Ishikawa (cell line): ENCODE data around the gene TSPAN9.

Experiments used
- CEBPB ChIP-seq: IDR thresholded peaks from 2 replicates; pipeline ENCODE4 v1.6.1; 2012
- EGR1 ChIP-seq: IDR thresholded peaks from 2 replicates; pipeline ENCODE4 v1.6.1; 2012
- EP300 ChIP-seq: IDR thresholded peaks from 2 replicates; pipeline ENCODE4 v1.6.1; 2012; ENCODE audit warnings: borderline replicate concordance
- MAX ChIP-seq: IDR thresholded peaks from 2 replicates; pipeline ENCODE4 v1.6.1; 2012
- RAD21 ChIP-seq: IDR thresholded peaks from 2 replicates; pipeline ENCODE4 v1.6.1; 2012; ENCODE audit warnings: low read depth
- REST ChIP-seq: IDR thresholded peaks from 2 replicates; pipeline ENCODE4 v1.6.1; 2012; ENCODE audit warnings: low read depth, mild to moderate bottlenecking
- TCF12 ChIP-seq: IDR thresholded peaks from 2 replicates; pipeline ENCODE4 v1.6.1; 2012; ENCODE audit warnings: low read depth
- TEAD4 ChIP-seq: IDR thresholded peaks from 2 replicates; pipeline ENCODE4 v1.6.1; 2012
- YY1 ChIP-seq: IDR thresholded peaks from 2 replicates; pipeline ENCODE4 v1.6.1; 2012; ENCODE audit warnings: low read depth
- ZBTB7A ChIP-seq: IDR thresholded peaks from 2 replicates; pipeline ENCODE4 v1.6.1; 2012; ENCODE audit warnings: low read depth

- TF ChIP-seq EP300 (no peak), TEAD4 (no peak), YY1 (no peak), REST (no peak), RAD21 (no peak), MAX (no peak), ZBTB7A (no peak), CEBPB (no peak), EGR1 (no peak), TCF12 (no peak)
These were observed 212.5 kb downstream of the TSPAN9 start for GRCh38 chr12:3289702-3290101.
